ENCODE data around the gene FAM20C.

FAM20C gene

DNA sequence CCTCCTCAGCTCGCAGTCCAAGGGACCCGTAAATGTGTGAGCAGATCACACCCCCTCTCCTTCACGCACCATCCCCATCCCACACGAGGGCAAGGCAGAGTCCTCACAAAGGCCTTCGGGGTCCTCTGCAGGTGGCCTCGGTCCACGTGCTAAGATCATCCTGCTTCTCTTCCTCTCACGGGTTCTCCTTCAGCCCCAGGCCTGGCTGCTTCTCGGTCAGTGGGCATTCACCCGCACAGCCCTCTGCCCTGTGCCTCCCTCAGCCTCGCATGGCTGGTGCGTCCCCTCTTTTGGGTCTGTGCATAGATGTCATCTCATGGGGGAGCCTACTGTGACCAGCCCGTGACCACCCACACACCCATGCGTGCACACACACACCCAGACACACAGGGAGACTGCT, 80.3 kb downstream of the FAM20C start:
- DNase-seq (ENCODE audit: low spot score): no peak

DNA sequence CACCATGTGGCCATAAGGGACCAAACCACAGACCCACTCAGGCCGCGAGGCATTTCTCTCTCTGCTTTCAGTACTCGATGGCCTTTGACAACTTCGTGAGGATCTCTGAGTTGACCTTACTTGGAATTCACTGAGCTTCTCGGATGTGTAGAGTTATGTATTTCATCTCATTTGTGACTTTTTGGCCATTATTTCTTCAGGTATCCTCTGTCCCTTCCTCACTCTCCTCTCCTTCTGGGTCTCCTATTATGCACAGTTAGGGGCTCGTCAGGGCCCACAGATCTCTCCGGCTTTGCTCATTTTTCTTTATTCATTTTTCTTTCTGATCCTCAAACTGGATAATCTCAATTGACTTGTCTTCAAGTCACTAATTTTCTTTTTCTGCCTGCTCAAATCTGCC, 81.0 kb downstream of the FAM20C start:
- DNase-seq (ENCODE audit: low spot score): no peak

DNA sequence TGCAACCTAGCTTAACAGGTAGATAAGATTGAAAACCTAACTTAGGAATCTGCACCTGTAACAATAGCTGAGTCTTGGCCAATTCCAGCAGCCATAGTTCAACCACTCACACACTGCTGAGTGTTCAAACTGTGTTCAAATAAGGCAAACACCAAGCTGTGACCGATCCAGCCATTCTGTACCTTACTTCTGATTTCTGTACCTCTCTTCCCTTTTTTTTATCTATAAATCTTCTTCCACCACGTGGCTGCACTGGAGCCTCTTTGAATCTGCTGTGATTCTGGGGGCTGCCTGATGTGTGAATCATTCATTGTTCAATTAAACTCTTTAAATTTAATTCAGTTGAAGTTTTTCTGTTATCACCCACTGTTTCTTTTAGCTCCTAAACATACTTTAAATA, 81.9 kb downstream of the FAM20C start:
- DNase-seq (ENCODE audit: low spot score): no peak

DNA sequence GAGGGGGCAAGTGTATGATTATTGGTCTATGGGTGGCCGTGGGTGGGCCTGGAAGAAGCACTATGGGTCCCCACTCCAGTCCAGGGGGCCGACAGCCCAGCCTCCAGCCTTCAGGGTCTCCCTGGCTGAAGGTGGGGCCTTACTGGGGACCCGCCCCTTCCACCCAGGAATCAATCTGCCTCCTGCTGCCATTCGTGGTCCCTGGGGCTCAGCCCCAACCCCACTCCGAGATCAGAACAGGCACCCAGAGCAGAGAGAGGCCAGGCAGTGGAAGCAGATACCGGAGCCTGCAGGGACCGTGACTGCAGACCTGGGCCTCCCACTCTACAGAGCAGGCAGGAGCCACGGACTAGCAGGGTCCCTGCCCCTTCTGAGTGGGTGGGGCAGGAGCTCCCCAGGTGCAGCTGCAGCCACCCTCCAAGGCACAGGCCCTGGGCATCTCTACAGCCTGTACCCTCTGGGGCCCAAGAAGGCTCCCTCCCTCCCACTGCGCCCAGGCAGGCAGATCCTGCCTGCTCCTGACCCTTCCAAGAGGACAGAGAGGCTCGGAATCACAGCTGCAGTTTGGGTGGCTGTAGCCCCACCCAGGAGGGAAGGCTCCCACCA, 84.0 kb downstream of the FAM20C start:
- DNase-seq (ENCODE audit: low spot score): no peak

DNA sequence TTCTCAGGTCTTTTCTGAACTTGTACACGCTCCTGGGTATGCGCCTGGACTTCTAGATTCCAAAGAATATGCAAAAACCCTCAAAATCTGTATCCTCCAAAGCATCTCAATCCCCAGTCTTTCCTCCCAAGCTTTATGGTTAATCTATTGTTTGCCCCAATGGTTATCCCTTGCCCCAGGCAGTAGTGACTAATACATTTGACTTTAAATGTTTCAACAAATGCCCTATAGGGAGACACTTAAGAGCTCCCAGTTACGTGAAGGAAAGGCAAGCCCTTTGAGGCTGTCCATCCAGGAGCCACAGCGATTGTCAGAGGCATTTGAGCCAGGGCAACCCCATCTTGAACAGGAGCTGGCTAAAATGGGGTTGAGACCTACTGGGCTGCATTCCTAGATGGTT, 84.9 kb downstream of the FAM20C start:
- no peak for DNase-seq (ENCODE audit: low spot score)

DNA sequence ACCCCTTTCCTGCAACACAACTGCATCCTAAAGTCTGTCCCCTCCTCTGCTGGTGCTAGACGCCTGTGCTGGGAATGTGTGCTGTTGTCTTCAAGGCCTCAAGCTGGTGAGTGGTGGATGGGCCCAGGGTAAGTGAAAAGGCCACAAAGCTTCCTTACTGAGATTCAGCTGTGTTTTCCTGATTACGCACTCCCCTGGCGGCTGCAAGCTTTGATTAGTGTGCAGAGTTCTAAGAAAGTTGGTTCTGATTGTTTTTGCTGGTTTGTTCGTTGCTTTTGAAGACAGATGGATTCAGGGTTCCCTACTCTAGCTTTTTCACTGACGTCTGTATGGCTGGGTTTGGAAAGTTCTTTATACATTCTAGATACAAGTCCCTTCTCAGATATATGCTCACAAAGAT, 85.7 kb downstream of the FAM20C start:
- no peak for DNase-seq (ENCODE audit: low spot score)

DNA sequence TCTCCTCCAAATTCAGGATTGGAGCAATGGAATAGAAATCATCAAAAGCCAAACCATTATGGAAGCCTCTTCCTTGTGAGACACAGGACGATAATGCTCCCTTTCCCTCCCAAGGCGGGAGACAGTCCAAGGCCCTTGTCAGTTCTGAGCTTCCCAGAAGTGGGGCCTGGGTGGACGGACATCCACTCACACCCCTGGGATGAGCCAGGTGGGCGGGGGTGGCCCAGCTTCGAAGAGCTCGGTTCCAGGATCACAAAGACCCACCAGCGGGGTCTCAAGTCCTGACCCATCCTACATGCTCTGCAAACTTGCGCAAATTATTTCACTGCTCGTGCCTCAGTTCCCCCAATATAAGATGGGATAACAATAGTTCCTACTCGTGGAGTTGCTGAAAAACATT, 87.5 kb downstream of the FAM20C start:
- no peak for DNase-seq (ENCODE audit: low spot score)

DNA sequence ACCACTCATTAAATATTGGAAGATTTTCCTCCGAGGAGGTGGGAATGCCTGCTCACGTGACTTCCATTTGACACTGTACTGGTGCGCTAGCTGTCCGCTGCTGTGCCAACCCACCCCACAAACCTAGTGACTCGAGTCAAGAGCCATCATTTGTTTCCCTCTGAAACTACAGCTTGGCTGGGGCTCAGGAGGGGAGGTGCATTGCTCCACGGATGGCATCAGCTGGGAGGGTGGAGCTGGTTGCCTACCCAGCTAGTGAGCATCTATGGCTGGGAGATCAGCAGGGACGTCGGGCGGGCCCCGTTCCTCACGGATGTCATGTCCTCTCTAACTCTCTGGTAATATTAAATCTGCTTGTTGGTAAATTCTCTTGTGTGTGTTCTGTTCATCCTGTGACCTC, 88.1 kb downstream of the FAM20C start:
- DNase-seq (ENCODE audit: low spot score): no peak

DNA sequence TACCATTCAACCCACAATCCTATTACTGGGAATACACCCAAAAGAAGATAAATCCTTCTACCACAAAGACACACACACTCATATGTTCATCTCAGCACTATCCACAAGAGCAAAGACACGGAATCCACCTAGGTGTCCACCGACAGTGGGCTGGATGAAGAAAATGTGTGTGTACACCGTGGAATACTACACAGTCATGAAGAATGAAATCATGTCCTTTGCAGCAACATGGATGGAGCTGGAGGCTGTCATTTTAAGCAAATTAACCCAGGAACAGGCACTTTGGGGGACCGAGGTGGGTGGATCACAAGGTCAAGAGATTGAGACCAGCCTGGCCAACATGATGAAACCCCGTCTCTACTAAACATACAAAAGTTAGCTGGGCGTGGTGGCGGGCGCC, 89.3 kb downstream of the FAM20C start:
- DNase-seq (ENCODE audit: low spot score): no peak

DNA sequence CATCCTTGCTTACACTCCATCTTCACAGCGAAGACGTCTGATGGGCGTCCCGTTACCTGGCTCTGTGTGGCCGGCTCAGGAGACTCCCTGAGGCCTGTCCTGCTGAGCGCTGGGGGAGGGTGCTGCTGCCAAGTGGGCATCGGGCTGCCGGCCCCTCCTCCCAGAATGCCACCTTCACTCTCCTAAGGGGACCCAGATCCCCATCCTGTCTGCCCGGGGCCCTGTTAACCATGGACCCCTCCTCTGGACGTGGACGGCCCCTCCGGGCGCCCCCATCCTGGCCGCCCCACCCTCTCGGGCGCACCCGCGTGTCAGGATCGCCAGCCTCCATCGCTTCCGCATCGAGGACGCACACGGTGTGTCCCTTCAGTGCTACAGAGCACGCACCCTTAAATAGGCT, 90.2 kb downstream of the FAM20C start:
- DNase-seq (ENCODE audit: low spot score): no peak

DNA sequence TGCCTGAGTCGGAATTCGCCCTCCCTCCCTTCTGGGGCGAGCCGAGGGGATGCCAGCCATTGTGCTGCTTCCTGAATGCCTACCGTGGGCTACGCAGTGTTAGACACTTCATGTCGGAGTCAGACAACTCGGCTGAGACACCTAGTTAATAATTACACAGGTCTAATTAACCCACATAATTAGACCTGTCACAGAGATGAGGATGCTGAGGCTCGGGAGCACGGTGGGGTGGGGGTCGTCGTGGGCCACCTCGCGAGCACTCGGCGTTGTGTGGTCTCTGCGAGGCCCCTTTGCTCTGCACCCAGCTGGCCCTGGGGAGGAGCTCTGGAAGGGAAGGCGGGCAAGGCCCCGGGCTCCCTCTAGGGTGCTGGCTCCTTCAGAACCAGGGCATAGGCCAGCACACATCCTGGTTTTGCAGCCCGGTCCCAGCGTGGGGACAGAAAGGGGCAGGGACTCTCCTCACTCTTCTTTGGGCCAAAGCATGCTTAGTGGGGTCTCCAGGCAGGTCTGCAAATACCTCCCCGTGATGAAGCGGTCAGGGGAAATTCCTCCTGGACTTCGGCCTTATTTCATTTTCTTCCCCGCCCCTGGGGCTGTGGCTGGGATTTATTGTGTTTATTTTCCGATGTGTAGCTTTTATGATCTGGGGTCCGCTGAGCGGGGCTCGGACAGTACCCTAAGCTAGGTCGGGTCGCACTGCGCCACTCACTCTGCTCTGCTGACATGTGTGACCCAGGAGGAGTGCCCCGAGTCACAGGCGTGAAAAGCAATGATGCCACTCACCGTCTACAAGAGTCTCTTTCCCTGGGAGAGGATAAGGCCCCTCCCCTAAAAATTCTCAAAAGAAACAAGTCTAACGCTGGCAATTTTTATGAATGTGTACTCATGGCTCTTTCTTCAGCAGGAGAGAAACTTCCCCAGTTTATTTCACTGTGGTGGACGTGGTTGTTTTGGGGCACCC, 92.7 kb downstream of the FAM20C start:
- DNase-seq (ENCODE audit: low spot score): peak; percentile 17

DNA sequence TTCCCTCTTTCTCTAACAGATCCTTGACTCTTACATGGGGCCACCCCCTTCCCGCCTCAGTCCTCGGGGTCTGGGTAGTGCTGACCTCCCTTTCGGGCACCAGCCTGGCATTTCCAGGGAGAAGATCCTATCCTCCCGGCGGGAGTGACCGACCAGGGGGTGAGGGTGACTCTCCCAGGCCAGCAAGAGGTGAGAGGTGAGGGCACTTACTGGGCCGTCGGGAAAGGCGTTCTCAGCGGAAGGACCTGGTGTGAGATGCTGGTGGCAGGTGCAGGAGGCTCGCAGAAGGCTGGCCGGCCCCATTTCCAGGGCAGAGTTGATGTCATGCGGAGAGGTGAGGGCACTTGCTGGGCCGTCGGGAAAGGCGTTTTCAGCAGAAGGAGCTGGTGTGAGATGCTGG, 93.4 kb downstream of the FAM20C start:
- no peak for DNase-seq (ENCODE audit: low spot score)

DNA sequence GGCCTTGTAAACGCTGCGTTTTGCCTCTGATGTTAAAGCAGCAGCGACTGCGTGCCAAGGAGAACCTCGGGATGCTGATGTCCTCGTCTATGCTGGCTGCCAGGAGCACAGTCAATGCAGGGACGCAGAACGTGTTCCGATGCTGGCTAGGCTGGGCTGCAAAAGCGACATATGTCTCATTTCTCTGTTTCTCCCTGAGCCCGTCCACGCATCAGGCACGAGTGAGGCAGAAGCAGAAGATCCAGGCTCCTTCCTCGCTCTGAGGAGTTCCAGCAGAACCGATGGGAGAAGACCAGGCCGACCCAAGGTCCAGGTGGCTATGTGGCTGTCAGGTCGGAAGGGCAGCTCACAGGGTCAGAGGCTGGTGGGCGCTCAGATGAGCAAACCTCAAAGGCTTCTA, 93.9 kb downstream of the FAM20C start:
- DNase-seq (ENCODE audit: low spot score): no peak

DNA sequence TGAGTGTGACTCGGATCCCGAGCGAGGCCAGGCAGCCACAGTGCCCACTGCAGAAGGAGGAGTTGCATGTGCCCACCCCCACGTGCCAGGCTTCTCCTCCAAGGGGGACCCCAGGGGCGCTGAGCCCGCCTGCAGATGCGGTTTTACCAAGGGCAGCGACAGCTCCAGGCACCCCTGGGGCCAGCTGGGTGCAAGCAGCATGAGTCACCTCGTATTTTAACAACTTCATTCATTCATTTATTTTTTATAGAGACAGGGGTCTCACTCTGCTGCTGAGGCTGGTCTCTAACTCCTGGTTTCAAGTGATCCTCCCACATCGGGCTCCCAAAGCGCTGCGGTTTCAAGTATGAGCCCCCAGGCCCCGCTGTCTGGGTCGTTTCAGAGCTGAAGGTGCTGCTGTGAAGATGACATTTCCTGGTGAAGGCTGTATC, 96.3 kb downstream of the FAM20C start:
- DNase-seq (ENCODE audit: low spot score): no peak

DNA sequence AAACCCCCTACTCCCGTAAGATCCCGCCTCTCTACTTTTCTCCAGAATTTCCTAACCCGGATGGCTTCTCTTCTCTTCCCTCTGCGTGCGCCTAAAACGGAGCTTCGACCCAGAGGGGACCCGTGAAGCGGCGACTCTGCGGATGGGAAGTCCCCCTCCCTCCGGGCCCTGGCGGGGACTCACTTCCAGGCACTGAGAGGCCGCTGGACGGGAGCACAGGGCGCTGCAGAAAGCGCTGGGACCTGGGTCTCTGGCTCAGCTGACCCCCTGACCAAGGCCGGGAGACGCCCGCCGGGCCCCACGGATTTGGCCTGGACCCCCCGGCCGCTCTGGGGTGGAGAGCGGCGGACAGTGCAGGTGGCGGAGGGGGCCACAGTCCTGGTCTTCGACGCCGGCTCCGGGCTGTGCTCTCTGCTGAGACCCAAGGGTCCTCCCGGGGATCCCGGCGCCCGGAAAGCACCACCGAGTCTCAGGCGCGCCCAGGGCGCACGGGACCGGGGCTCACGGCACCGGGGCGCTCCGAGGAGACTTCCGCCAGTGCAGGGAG, 96.9 kb downstream of the FAM20C start:
- no peak for DNase-seq (ENCODE audit: low spot score)

DNA sequence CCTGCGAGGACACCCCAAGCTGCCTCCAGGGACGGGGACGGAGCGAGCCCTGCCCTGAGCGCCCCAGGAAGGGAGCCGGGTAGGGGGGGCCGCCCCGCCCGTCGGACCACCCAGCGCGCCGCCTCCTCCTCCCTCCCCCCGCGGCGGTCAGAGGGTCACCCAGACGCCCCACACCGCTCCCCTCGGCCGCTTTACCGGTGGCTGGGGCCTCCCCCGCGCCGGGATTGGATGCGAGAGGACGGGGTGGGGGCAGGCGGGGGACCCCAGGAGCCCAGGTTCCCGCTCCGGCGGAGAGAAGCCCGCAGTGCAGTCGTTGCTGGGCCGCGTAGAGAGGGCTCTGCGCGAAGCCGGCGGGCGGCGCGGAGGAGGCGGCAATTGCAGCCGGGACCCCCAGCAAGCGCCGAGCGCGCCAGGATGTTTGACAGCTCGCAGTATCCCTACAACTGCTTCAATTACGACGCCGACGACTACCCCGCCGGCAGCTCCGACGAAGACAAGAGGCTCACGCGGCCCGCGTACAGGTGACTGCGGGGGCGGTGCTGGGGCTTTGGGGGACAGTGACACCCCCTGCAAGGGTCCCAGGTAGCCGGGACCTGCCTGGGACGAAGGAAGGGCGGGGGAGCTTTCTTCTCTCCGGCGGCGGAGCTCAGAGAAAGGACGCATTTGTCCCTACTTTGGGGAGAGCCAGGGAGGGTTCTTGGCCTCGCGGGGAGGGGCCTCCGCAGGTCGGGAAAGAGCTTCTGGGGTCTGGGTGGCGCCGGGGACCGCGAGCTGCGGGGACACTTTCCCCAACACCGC, 97.6 kb downstream of the FAM20C start, which contains the start of gene FOXL3:
Gene FOXL3, plus strand, starts transcription at position 415 of the 798 bp plus-strand sequence. Its CDS starts 0 bp downstream, at position 415.
- DNase-seq (ENCODE audit: low spot score): no peak

DNA sequence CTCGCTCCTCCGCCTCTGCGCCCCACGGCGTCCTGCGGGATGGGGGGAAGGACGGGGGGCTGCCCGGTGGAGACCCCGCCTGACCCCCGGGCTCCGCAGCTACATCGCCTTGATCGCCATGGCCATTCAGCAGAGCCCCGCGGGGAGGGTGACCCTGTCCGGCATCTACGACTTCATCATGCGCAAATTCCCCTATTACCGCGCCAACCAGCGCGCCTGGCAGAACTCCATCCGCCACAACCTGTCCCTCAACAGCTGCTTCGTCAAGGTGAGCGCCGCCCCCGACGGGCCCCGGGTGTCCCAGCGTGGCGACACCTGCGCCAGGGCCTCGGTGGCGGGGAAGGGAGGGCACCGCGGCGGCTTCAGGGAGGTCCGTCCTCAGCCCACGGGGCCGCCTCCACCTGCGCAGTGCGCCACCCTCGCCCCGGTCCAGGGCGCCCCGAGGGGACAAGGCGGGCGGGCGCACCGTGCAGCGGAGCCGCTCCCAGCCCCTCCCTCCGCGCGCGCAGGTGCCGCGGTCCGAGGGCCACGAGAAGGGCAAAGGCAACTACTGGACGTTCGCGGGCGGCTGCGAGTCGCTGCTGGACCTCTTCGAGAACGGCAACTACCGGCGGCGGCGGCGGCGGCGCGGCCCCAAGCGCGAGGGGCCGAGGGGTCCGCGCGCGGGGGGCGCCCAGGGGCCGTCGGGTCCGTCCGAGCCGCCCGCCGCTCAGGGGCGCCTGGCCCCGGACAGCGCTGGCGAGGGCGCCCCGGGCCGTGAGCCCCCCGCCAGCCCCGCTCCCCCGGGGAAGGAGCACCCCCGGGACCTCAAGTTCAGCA, 98.4 kb downstream of the FAM20C start:
- DNase-seq (ENCODE audit: low spot score): no peak

DNA sequence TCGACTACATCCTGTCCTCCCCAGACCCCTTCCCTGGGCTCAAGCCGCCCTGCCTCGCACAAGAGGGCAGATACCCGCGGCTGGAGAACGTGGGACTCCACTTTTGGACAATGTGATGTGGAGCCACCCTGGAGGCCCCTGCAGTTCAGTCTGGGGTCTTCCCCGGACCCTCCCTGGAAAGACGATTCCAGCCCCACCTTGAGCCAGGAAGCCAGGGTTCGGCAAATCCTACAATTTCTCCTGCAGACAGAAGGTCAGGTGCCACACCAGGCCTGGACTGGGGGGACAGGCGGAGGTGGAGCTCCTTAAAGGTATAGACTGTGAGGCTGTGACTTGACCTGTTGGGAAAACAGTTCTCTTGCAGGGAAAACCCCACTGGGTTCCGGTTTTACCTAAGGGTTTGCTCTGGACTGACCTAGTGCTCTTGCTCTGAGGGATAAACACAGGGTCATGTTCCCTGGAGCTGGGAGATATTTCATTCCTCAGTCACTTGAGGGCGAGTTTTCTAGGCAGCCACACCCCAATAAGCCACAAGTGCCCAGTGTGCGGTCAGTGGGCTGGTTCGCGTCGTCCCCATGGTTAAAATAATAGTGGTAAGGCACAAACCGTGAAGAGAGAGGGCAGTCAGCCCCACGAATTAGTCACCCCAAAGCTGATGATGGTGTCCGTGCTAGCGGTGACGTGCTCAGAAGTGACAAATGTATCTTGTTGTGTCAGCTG, 99.2 kb downstream of the FAM20C start:
- no peak for DNase-seq (ENCODE audit: low spot score)

DNA sequence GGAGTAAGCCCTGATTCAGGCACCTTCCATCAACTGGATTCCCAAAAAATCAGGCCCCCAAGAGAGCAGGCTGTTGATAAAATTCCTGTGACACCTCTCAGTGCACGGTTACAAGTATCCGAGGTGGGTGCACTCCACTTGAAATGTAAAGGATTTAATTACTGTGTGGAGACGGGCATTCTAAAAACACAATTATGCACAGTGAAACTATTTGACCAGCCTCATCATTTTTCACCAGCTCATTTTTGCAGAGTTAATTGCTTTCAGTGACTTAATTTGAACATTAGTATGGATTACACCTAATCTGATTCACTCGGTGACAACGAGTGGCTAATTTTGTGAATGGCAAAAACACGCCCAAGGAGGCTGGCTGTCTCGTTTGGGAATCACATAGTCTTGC, 99.9 kb downstream of the FAM20C start:
- no peak for DNase-seq (ENCODE audit: low spot score)

DNA sequence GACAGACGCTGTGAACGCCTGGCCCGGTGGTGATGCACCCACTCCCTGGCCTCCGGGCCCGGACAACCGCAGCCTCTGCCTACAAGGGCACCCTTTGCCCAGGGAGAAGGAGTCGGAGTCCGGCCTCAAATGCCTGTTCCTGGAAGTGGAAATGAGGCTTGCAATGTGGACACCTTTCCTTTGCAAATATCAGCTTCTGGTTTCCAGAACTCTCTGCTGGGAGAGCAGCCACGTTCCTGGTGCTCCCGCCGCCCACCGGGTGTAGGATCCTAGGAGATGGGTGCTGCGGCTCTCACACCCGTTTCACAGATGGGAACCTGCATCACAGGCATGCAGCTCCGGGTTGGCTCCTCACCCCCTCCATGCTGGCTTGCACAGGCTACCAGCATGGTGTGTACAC, 100.5 kb downstream of the FAM20C start:
- DNase-seq (ENCODE audit: low spot score): no peak
